Esophagus squamous epithelium (tissue), 4 donors: ENCODE measurements around the gene MTHFR.

Experiments
- CTCF ChIP-seq, 6 experiments: fragments of 450-650 bp in 4 of 6; fragments of 200-600 bp in 2 of 6; sonication (generic) in 2 of 6; IDR thresholded peaks; one replicate each; pipeline ENCODE4 v1.5.1; 2016 to 2019; ENCODE audit warnings: antibody characterized with exemption in 6 of 6, mild to moderate bottlenecking in 4 of 6, moderate library complexity in 4 of 6
- POLR2A ChIP-seq, 4 donors: fragments of 450-650 bp; IDR thresholded peaks; one replicate each; pipeline ENCODE4 v1.6.1; 2017; ENCODE audit warnings: antibody characterized with exemption in 4 of 4, mild to moderate bottlenecking in 4 of 4, moderate library complexity in 3 of 4

GRCh38 chr1:11833497-11833896 is 27.7 kb upstream of the MTHFR start:
- TF ChIP-seq CTCF (IDR thresholded peaks at IDR 0.05) (no peak), POLR2A (IDR thresholded peaks at IDR 0.05) (no peak)
